Measurements from ENCODE around the gene HYPK. TPM values are rescaled to one million over a fixed set of nuclear protein-coding genes. Genes with fewer than 3 reads are reported as not detected.

The HYPK gene
- total and polyA plus RNA-seq, 2 of the 8 experiments (the other 6 are each of a cell fraction or from before 2014, with no cell fraction given), result 5.4 to 17.6 TPM

GRCh38 chr15:43793647-43794046 is 6.8 kb upstream of the HYPK start (continued):
- no peak for TF ChIP-seq KDM1A (IDR thresholded peaks at IDR 0.05; ENCODE audit: borderline replicate concordance, low read length)
- no peak for TF ChIP-seq ASH2L (IDR thresholded peaks at IDR 0.05; ENCODE audit: low read length)
- no peak for TF ChIP-seq NRF1 (IDR thresholded peaks at IDR 0.05; ENCODE audit: low read depth, low read length)
- no peak for TF ChIP-seq KDM4A (IDR thresholded peaks at IDR 0.05; ENCODE audit: low read depth, low read length, severe bottlenecking)
- TF ChIP-seq TCF12 (IDR thresholded peaks at IDR 0.05; ENCODE audit: low read depth, low read length), result no peak
